HCT116 (cell line): ENCODE data around the gene SIL1. TPM values are rescaled to one million over a fixed set of nuclear protein-coding genes. Genes with fewer than 3 reads are reported as not detected.

Experiments
- ATAC-seq: fragments of 200-7000 bp; cut with Tn5 transposase; 2 replicates; pipeline ENCODE4 v1.9.1; 2020; ENCODE audit warnings: mild to moderate bottlenecking, moderate library complexity
- BruUV-seq: library from RNA; stranded (reverse); fragments of 400-500 nt; replicated peaks from 2 replicates; lab custom pipeline; 2021; lab: Mats Ljungman, UMichigan
- CTCF ChIA-PET: fragments of 300-600 bp; sonication (Branson Sonifier 250); formaldehyde crosslinking; loops from one replicate; lab custom pipeline; 2021; ENCODE audit warnings: antibody characterized with exemption; lab: Charles Lee
- POLR2A ChIA-PET: fragments of 300-600, 350-600 bp; sonication (Branson Sonifier 250); formaldehyde crosslinking; loops from one replicate; lab custom pipeline; 2021; ENCODE audit warnings: antibody characterized with exemption; lab: Charles Lee
- RAD21 ChIA-PET, 2 experiments: fragments of 300-600 bp; sonication (Branson Sonifier 250); formaldehyde crosslinking; loops; one replicate each; lab custom pipeline; 2023; ENCODE audit warnings: low total read pairs in 2 of 2; ENCODE audit not compliant: uncharacterized antibody in 2 of 2, unreplicated experiment in 2 of 2, low non-redundant PET in 1 of 2; lab: Charles Lee
- DNase-seq: peaks from one replicate; pipeline ENCODE4 v3.0.0-alpha.2; 2010; ENCODE audit warnings: low read depth, low spot score
- H2AFZ ChIP-seq: fragments of 200-600 bp; shearing (Covaris generic), sonication (generic); 2 replicates; pipeline ENCODE4 v1.6.1; 2017; ENCODE audit warnings: low read depth, mixed run types, mixed read lengths, antibody characterized with exemption, low read length; ENCODE audit not compliant: poor library complexity, severe bottlenecking
- H3K27ac ChIP-seq: 2 replicates; pipeline ENCODE4 v1.5.1; 2012; ENCODE audit warnings: low read depth, low read length
- H3K27me3 ChIP-seq: fragments of 200-600 bp; sonication (generic); 2 replicates; pipeline ENCODE4 v1.6.1; 2016; ENCODE audit warnings: mixed run types, low read length, mixed read lengths; ENCODE audit not compliant: insufficient read depth
- H3K36me3 ChIP-seq, 2 experiments: fragments of 200-500 bp in 1 of 2; fragments of 200-600 bp in 1 of 2; sonication (Bioruptor generic) in 1 of 2; sonication (generic) in 1 of 2; 2 replicates each; pipeline versions ENCODE4 v1.5.1 to v1.6.1; 2014 to 2016; ENCODE audit warnings: low read length in 2 of 2, inconsistent platforms in 1 of 2, mixed read lengths in 1 of 2, mixed run types in 1 of 2; ENCODE audit not compliant: insufficient read depth in 2 of 2, control insufficient read depth in 1 of 2
- H3K4me1 ChIP-seq, 2 experiments: fragments of 200-600 bp in 1 of 2; sonication (generic) in 1 of 2; 2 replicates each; pipeline versions ENCODE4 v1.5.1 to v1.6.1; 2012 to 2017; ENCODE audit warnings: low read length in 2 of 2, inconsistent platforms in 1 of 2, mild to moderate bottlenecking in 1 of 2, mixed read lengths in 1 of 2, mixed run types in 1 of 2, moderate library complexity in 1 of 2; ENCODE audit not compliant: insufficient read depth in 2 of 2, control insufficient read depth in 1 of 2
- H3K4me2 ChIP-seq: fragments of 200-600 bp; sonication (generic); 2 replicates; pipeline ENCODE4 v1.6.1; 2017; ENCODE audit warnings: mixed run types, low read length, mixed read lengths
- H3K4me3 ChIP-seq, 2 experiments: fragments of 200-600 bp in 1 of 2; sonication (generic) in 1 of 2; replicated peaks in 1 of 2; 2 replicates each; pipeline ENCODE4 v1.5.1; 2011 to 2016; ENCODE audit warnings: low read length in 2 of 2, control low read depth in 1 of 2, low read depth in 1 of 2, mild to moderate bottlenecking in 1 of 2, mixed read lengths in 1 of 2, mixed run types in 1 of 2
- H3K79me2 ChIP-seq: fragments of 200-600 bp; sonication (generic); 2 replicates; pipeline ENCODE4 v1.6.1; 2017; ENCODE audit warnings: mild to moderate bottlenecking, mixed run types, low read length, moderate library complexity, mixed read lengths; ENCODE audit not compliant: insufficient read depth
- H3K9ac ChIP-seq: fragments of 200-600 bp; sonication (generic); 2 replicates; pipeline ENCODE4 v1.6.1; 2016; ENCODE audit warnings: low read length, mixed read lengths
- H3K9me2 ChIP-seq: fragments of 200-600 bp; sonication (generic), shearing (Covaris generic); 2 replicates; pipeline ENCODE4 v1.6.1; 2017; ENCODE audit warnings: mixed run types, mild to moderate bottlenecking, moderate library complexity; ENCODE audit not compliant: insufficient read depth
- H3K9me3 ChIP-seq, 2 experiments: fragments of 200-500 bp in 1 of 2; fragments of 200-600 bp in 1 of 2; sonication (Bioruptor generic) in 1 of 2; sonication (generic) in 1 of 2; 2 replicates each; pipeline ENCODE4 v1.6.1; 2014 to 2017; ENCODE audit warnings: low read length in 2 of 2, mixed read lengths in 2 of 2, inconsistent platforms in 1 of 2, low read depth in 1 of 2, mild to moderate bottlenecking in 1 of 2, mixed run types in 1 of 2, moderate library complexity in 1 of 2; ENCODE audit not compliant: control insufficient read depth in 1 of 2, insufficient read depth in 1 of 2
- H4K20me1 ChIP-seq: fragments of 200-600 bp; sonication (generic), shearing (Covaris generic); 2 replicates; pipeline ENCODE4 v1.6.1; 2017; ENCODE audit warnings: mixed run types, mild to moderate bottlenecking, moderate library complexity; ENCODE audit not compliant: insufficient read depth
- CBX3 ChIP-seq: IDR thresholded peaks from 2 replicates; pipeline ENCODE4 v1.6.1; 2012; ENCODE audit warnings: low read depth
- CEBPB ChIP-seq: IDR thresholded peaks from 2 replicates; pipeline ENCODE4 v1.6.1; 2012; ENCODE audit warnings: low read depth
- CTCF ChIP-seq, 3 experiments: fragments of 200-600 bp in 1 of 3; sonication (generic) in 1 of 3; IDR thresholded peaks in 2 of 3; conservative IDR thresholded peaks in 1 of 3; 2 replicates each; pipeline ENCODE4 v1.5.1; 2012 to 2017; ENCODE audit warnings: low read depth in 2 of 3, low read length in 2 of 3, antibody characterized with exemption in 1 of 3, borderline replicate concordance in 1 of 3, control low read depth in 1 of 3, mild to moderate bottlenecking in 1 of 3, mixed read lengths in 1 of 3, mixed run types in 1 of 3, moderate library complexity in 1 of 3; ENCODE audit not compliant: insufficient read depth in 1 of 3
- ELF1 ChIP-seq: IDR thresholded peaks from 2 replicates; pipeline ENCODE4 v1.6.1; 2012; ENCODE audit warnings: low read depth, borderline replicate concordance
- EZH2phosphoT487 ChIP-seq: fragments of 200-600 bp; IDR thresholded peaks from 2 replicates; pipeline ENCODE4 v1.6.1; 2018; ENCODE audit warnings: antibody characterized with exemption, borderline replicate concordance
- FOSL1 ChIP-seq: IDR thresholded peaks from 2 replicates; pipeline ENCODE4 v1.6.1; 2012; ENCODE audit warnings: low read depth
- JUND ChIP-seq: IDR thresholded peaks from 2 replicates; pipeline ENCODE4 v1.6.1; 2012
- MAX ChIP-seq: IDR thresholded peaks from 2 replicates; pipeline ENCODE4 v1.6.1; 2012
- POLR2A ChIP-seq: IDR thresholded peaks from 2 replicates; pipeline ENCODE4 v1.7.0; 2011; ENCODE audit warnings: borderline replicate concordance; ENCODE audit not compliant: insufficient read depth, insufficient read length; ENCODE audit errors: extremely low read depth
- POLR2AphosphoS5 ChIP-seq: IDR thresholded peaks from 2 replicates; pipeline ENCODE4 v1.6.1; 2011; ENCODE audit warnings: mild to moderate bottlenecking, low read depth, low read length, moderate library complexity
- REST ChIP-seq: IDR thresholded peaks from 2 replicates; pipeline ENCODE4 v1.6.1; 2012; ENCODE audit warnings: low read depth
- SIN3A ChIP-seq: IDR thresholded peaks from 2 replicates; pipeline ENCODE4 v1.6.1; 2012; ENCODE audit warnings: low read depth
- SRF ChIP-seq: IDR thresholded peaks from 2 replicates; pipeline ENCODE4 v1.6.1; 2012; ENCODE audit warnings: low read depth
- TCF7L2 ChIP-seq: IDR thresholded peaks from 2 replicates; pipeline ENCODE4 v1.7.0; 2011; ENCODE audit warnings: borderline replicate concordance, inconsistent platforms; ENCODE audit not compliant: insufficient read depth, insufficient read length; ENCODE audit errors: extremely low read depth
- YY1 ChIP-seq: IDR thresholded peaks from 2 replicates; pipeline ENCODE4 v1.6.1; 2011; ENCODE audit warnings: low read length, low read depth, moderate library complexity, mild to moderate bottlenecking; ENCODE audit not compliant: insufficient replicate concordance; ENCODE audit errors: extremely low read depth
- ZFX ChIP-seq: fragments of 450-650 bp; IDR thresholded peaks from 2 replicates; pipeline ENCODE4 v1.6.1; 2017
- ZNF274 ChIP-seq: fragments of 200-500 bp; sonication (Bioruptor generic); IDR thresholded peaks from 2 replicates; pipeline ENCODE4 v1.6.1; 2014; ENCODE audit warnings: mild to moderate bottlenecking, low read depth, low read length, inconsistent platforms
- intact Hi-C: fragments of 100-400 bp; cut with micrococcal nuclease; formaldehyde crosslinking; loops from 2 replicates; pipeline ENCODE4 v1.10.0; 2022
- total RNA-seq: library from RNA; stranded (reverse); gene quantifications from one replicate; pipeline ENCODE4 v1.2.1, GENCODE V29; 2021; ENCODE audit not compliant: unreplicated experiment
- TF ChIP-seq, protein P1 (sequence below): IDR thresholded peaks from 2 replicates; pipeline ENCODE4 v1.6.1; 2011; ENCODE audit warnings: mild to moderate bottlenecking, low read length, moderate library complexity; ENCODE audit not compliant: insufficient replicate concordance; ENCODE audit errors: extremely low read depth

SIL1 gene
- total RNA-seq, 1 experiment from 2014 or later, result 34.0 TPM

DNA sequence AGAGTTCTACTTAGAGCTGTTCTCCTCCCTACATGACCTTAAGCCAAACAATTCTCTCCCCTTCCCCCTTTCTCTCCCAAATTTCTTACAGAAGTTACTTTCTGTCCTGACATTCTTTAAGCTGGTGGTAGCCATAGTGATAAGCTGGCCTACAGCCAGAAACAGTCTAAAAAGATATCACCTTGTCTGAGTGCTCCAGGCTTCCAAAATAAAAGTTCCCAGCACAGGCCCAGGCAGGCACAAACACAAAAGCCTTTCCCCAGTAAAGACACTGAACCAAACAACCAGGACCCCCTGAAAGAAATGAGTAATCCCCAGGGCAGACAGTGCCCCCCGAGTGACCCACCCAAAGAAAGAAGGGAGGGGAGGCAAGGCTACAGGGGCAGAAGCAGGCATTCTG, 19.2 kb downstream of the SIL1 start:
- Histone ChIP-seq H3K36me3 (no peaks in the 10 kb centered on the region), H3K9ac (no peak overlapping the region), H2AFZ (no peak overlapping the region), H3K4me3 (no peak overlapping the region), H3K4me1 (peaks cover 14 to 21% of the 10 kb centered on the region in 2 experiments), H3K27ac (no peak overlapping the region), H3K9me3 (no peaks in the 10 kb centered on the region), H3K79me2 (peaks cover 8% of the 10 kb centered on the region; the same call in 1 of the 2 replicates), H4K20me1 (no peaks in the 10 kb centered on the region), H3K4me2 (no peak overlapping the region), H3K27me3 (no peaks in the 10 kb centered on the region), H3K9me2 (no peaks in the 10 kb centered on the region)
- intact Hi-C loops, result no loop called here
- POLR2A ChIA-PET, result interaction anchor here (0.6 kb wide), 1 partner anchor 422 kb away, joined by 3 read pairs; no protein-coding TSS in a partner anchor
- TF ChIP-seq FOSL1 (no peak), CEBPB (no peak), ZFX (no peak), TCF7L2 (no peak), CTCF (IDR thresholded peaks at IDR 0.05 in 2 of 3, conservative IDR thresholded peaks at IDR 0.05 in 1 of 3; ENCODE audit: borderline replicate concordance in 1 of 3, insufficient read depth in 1 of 3, low read depth in 2 of 3, low read length in 2 of 3) (no peak), ZNF274 (no peak), POLR2A (no peak), POLR2AphosphoS5 (no peak), SRF (no peak), CBX3 (no peak), REST (no peak), YY1 (no peak), EZH2phosphoT487 (no peak), JUND (no peak), SIN3A (no peak), ELF1 (no peak), MAX (no peak)
- TF ChIP-seq, protein P1, sequence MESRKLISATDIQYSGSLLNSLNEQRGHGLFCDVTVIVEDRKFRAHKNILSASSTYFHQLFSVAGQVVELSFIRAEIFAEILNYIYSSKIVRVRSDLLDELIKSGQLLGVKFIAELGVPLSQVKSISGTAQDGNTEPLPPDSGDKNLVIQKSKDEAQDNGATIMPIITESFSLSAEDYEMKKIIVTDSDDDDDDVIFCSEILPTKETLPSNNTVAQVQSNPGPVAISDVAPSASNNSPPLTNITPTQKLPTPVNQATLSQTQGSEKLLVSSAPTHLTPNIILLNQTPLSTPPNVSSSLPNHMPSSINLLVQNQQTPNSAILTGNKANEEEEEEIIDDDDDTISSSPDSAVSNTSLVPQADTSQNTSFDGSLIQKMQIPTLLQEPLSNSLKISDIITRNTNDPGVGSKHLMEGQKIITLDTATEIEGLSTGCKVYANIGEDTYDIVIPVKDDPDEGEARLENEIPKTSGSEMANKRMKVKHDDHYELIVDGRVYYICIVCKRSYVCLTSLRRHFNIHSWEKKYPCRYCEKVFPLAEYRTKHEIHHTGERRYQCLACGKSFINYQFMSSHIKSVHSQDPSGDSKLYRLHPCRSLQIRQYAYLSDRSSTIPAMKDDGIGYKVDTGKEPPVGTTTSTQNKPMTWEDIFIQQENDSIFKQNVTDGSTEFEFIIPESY, result no peak
- DNase-seq (no peak), ATAC-seq (no peak)
- BruUV-seq, result no TSS peak
- RAD21 ChIA-PET, result no interaction called here
- CTCF ChIA-PET, result no interaction called here
